ENCODE measurements around the gene APBA1.

Gene APBA1

GRCh38 chr9:69660304-69660703, 11.9 kb downstream of the APBA1 start:
- no peak overlapping the region for H3K4me3 ChIP-seq (replicated peaks; ENCODE audit: insufficient read depth, low read length)
- TF ChIP-seq REST (IDR thresholded peaks at IDR 0.05; ENCODE audit: insufficient replicate concordance, low read depth) (no peak), CTCF (IDR thresholded peaks at IDR 0.05; ENCODE audit: insufficient read depth, low read length) (no peak), POLR2AphosphoS5 (IDR thresholded peaks at IDR 0.05; ENCODE audit: low read depth) (no peak), SPI1 (IDR thresholded peaks at IDR 0.05; ENCODE audit: borderline replicate concordance, low read depth) (no peak), GABPA (IDR thresholded peaks at IDR 0.05; ENCODE audit: low read depth) (no peak)
- DNase-seq (ENCODE audit: low read depth in 1 of 2, low spot score in 1 of 2), result no peak
- H3K27ac ChIP-seq (replicated peaks), result no peak overlapping the region
- H3K27me3 ChIP-seq (ENCODE audit: insufficient read depth, poor library complexity, severe bottlenecking), result no peaks in the 10 kb centered on the region

GRCh38 chr9:69658987-69659675, 13.0 kb downstream of the APBA1 start:
- no peak overlapping the region for H3K27ac ChIP-seq (replicated peaks)
- TF ChIP-seq GABPA (IDR thresholded peaks at IDR 0.05; ENCODE audit: low read depth) (no peak), CTCF (IDR thresholded peaks at IDR 0.05; ENCODE audit: insufficient read depth, low read length) (no peak), POLR2AphosphoS5 (IDR thresholded peaks at IDR 0.05; ENCODE audit: low read depth) (no peak), SPI1 (IDR thresholded peaks at IDR 0.05; ENCODE audit: borderline replicate concordance, low read depth) (no peak), REST (IDR thresholded peaks at IDR 0.05; ENCODE audit: insufficient replicate concordance, low read depth) (no peak)
- H3K4me3 ChIP-seq (replicated peaks; ENCODE audit: insufficient read depth, low read length), result no peak overlapping the region
- DNase-seq (ENCODE audit: low read depth in 1 of 2, low spot score in 1 of 2), result no peak
- no peaks in the 10 kb centered on the region for H3K27me3 ChIP-seq (ENCODE audit: insufficient read depth, poor library complexity, severe bottlenecking)

- no peak overlapping the region for H3K27ac ChIP-seq (replicated peaks)
- no peaks in the 10 kb centered on the region for H3K27me3 ChIP-seq (ENCODE audit: insufficient read depth, poor library complexity, severe bottlenecking)
- no peak overlapping the region for H3K4me3 ChIP-seq (replicated peaks; ENCODE audit: insufficient read depth, low read length)
- TF ChIP-seq POLR2AphosphoS5 (IDR thresholded peaks at IDR 0.05; ENCODE audit: low read depth) (no peak), REST (IDR thresholded peaks at IDR 0.05; ENCODE audit: insufficient replicate concordance, low read depth) (no peak), CTCF (IDR thresholded peaks at IDR 0.05; ENCODE audit: insufficient read depth, low read length) (no peak), SPI1 (IDR thresholded peaks at IDR 0.05; ENCODE audit: borderline replicate concordance, low read depth) (no peak), GABPA (IDR thresholded peaks at IDR 0.05; ENCODE audit: low read depth) (no peak)
- no peak for DNase-seq (ENCODE audit: low read depth in 1 of 2, low spot score in 1 of 2)
Observed at GRCh38 chr9:69657269-69657668, 14.9 kb downstream of the APBA1 start.
